Hepatocyte (in vitro differentiated cells): ENCODE data around the gene RBP5.

ENCODE experiments used
- CTCF ChIP-seq: fragments of 200-600 bp; sonication (generic); IDR thresholded peaks from 2 replicates; pipeline ENCODE4 v1.5.1; 2016; ENCODE audit warnings: antibody characterized with exemption, mild to moderate bottlenecking; ENCODE audit not compliant: poor library complexity
- EZH2 ChIP-seq: fragments of 200-600 bp; sonication (generic); IDR thresholded peaks from 2 replicates; pipeline ENCODE4 v1.6.1; 2016; ENCODE audit warnings: antibody characterized with exemption, mild to moderate bottlenecking, borderline replicate concordance
- EZH2phosphoT487 ChIP-seq: fragments of 200-600 bp; sonication (generic); IDR thresholded peaks from one replicate; pipeline ENCODE4 v1.6.1; 2018; ENCODE audit warnings: antibody characterized with exemption, mild to moderate bottlenecking, low read depth, moderate library complexity; ENCODE audit not compliant: unreplicated experiment, severe bottlenecking

GRCh38 chr12:7131502-7131866 lies 2.8 kb upstream of the RBP5 start:
- TF ChIP-seq CTCF (no peak), EZH2 (no peak), EZH2phosphoT487 (no peak)
